ENCODE measurements around the gene TNIK.

The TNIK gene

GRCh38 chr3:171459942-171460724 is at the start of gene TNIK:
TSS of gene TNIK (minus strand) at chr3:171460405. CDS start at chr3:171460063, 342 bp downstream.
- TF ChIP-seq ZFX (IDR thresholded peaks at IDR 0.05; ENCODE audit: borderline replicate concordance), result no peak
- TF ChIP-seq CTCF (IDR thresholded peaks at IDR 0.05), result no peak
- H3K27ac ChIP-seq, result peak within 1 kb of the TSS; percentile 48

GRCh38 chr3:171508676-171509075 is 48.5 kb upstream of the TNIK start:
- TF ChIP-seq CTCF (IDR thresholded peaks at IDR 0.05) (no peak), ZFX (IDR thresholded peaks at IDR 0.05; ENCODE audit: borderline replicate concordance) (no peak)
- H3K27ac ChIP-seq, result no peak overlapping the region

GRCh38 chr3:171508206-171508605 is 48.0 kb upstream of the TNIK start:
- no peak for TF ChIP-seq CTCF (IDR thresholded peaks at IDR 0.05)
- TF ChIP-seq ZFX (IDR thresholded peaks at IDR 0.05; ENCODE audit: borderline replicate concordance), result no peak

GRCh38 chr3:171506743-171507319 is 46.6 kb upstream of the TNIK start:
- no peak overlapping the region for H3K27ac ChIP-seq
- TF ChIP-seq ZFX (IDR thresholded peaks at IDR 0.05; ENCODE audit: borderline replicate concordance) (no peak), CTCF (IDR thresholded peaks at IDR 0.05) (no peak)

More at GRCh38 chr3:171508206-171508605, 48.0 kb upstream of the TNIK start:
- no peak overlapping the region for H3K27ac ChIP-seq

GRCh38 chr3:171505822-171506333 is 45.7 kb upstream of the TNIK start:
- no peak overlapping the region for H3K27ac ChIP-seq
- no peak for TF ChIP-seq ZFX (IDR thresholded peaks at IDR 0.05; ENCODE audit: borderline replicate concordance)
- TF ChIP-seq CTCF (IDR thresholded peaks at IDR 0.05), result no peak

GRCh38 chr3:171504376-171504775 is 44.2 kb upstream of the TNIK start:
- no peak overlapping the region for H3K27ac ChIP-seq
- no peak for TF ChIP-seq CTCF (IDR thresholded peaks at IDR 0.05)
- no peak for TF ChIP-seq ZFX (IDR thresholded peaks at IDR 0.05; ENCODE audit: borderline replicate concordance)

- no peak overlapping the region for H3K27ac ChIP-seq
- TF ChIP-seq ZFX (IDR thresholded peaks at IDR 0.05; ENCODE audit: borderline replicate concordance), result no peak
- TF ChIP-seq CTCF (IDR thresholded peaks at IDR 0.05), result no peak
Observed at GRCh38 chr3:171503817-171504216, 43.6 kb upstream of the TNIK start.
